HG03159 (cell line): ENCODE results near the gene ATG14.

Experiments used
- ATAC-seq: cut with Tn5 transposase; IDR thresholded peaks from one replicate; pipeline ENCODE4 v1.9.1; 2021; ENCODE audit warnings: mild to moderate bottlenecking, moderate library complexity; ENCODE audit not compliant: unreplicated experiment

The ATG14 gene

DNA sequence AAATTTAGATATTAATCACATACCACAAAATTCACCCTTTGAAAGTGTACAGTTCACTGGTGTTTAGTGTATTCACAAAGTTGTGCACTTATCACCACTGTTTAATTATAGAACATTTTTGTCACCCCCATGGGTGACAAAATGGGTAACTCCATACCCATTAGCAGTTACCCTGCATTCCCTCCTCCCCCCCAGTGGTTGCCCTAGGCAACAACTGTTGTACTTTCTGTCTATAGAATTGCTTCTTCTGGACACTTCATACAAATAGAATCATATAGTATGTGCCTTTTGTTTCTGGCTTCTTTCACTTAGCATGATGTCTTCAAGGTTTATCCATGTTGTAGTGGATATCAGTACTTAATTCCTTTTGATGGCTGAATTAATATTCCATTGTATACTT, 87.7 kb downstream of the ATG14 start:
- ATAC-seq, result no peak

DNA sequence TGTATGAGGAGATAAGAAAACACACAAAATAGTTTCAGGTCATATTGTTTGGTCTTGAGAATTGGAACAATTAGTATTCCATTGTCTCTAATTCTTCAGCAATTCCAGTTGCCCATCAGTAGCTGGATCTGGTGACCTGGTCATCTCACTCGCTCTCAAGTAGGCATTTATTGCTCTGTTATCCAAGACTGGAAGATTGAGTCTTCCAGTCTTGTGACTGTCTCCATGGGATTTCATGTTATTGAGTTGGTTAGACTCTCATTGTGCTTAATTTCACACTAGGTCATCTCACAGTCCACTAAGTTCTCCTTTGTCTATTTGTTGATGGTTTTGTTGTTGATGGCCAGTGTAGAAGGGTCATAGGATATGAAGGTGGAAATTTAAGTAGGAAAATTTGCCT, 92.9 kb downstream of the ATG14 start:
- ATAC-seq, result no peak

DNA sequence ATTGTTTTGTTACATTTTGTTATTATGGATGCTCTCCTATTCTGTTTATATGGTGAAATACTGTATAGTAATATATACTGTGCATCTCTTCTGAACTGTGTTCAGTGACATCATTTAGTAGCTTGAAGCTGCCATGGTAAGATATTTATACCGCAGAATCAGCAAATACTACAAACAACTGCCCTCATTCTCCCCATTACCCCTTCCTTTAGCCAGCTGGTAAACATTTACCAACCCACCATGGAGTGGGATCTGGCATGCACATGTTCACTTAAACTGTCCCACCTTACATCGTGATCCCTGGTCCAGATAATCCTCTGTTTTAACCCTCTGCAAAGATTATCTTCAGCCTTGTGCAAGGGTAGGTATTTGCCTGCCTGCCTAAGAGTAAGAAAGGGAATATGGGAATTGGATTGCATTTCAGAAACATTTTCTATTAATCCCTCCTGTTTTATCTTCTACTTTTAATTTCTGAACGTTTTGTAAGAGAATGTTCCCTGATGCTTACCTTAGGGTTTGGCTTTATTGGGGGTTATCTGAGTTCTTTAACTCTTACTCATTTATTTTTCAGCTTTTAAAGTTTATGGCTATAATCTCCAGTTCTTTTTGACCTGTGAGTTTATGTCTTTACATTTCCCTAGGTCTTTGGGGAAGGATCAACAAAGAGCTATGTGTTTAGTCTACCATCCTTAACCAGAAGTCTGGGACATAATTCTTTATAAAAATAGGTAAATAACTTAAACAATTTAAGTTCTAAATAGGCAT, 93.9 kb downstream of the ATG14 start:
- ATAC-seq, result no peak

DNA sequence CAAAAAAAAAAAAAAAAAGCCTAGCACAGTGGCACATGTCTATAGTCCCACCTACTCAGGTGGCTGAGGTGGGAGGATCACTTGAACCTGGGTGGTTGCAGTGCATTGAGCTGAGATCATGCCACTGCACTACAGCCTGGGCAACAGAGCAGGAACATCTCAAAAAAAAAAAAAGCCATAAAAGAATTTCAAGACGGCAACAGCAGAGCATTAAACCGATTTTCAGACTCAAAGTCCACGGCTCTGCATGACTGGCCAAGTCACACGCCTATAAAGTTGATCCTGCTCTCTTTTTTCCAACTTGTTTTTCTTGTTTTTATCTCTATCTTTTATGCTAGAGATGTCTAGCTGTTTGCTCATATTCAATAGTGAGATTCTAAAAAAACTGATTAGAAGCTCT, 95.1 kb downstream of the ATG14 start:
- ATAC-seq, result no peak
